ENCODE measurements around the gene FAM3D. TPM values are rescaled to one million over a fixed set of nuclear protein-coding genes. Genes with fewer than 3 reads are reported as not detected.

The FAM3D gene
- polyA plus RNA-seq, 1 donor (not counting 4 experiments of a cell fraction or from before 2014, with no cell fraction given), result not detected

DNA sequence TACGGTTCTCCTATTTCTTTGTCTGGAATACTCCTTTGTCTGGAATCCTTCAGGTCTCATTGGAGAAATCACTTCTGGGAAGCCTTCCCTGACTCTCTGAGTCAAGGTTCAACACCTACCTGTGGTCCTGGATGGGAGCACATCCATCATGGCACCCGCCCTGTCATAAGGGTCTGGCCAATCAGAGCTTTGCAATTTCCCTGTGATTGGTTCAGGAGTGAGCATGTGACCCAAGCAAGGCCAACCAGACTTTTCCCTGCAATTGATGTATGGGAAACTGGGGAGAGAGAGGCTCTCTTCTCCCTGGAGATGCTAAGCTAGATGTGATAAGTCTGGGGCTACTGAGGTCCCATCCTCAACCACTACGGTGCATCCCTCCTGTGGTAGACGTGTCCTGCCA lies 8.1 kb downstream of the FAM3D start:
- H3K4me3 ChIP-seq (ENCODE audit: control insufficient read depth in 2 of 3, extremely low read depth in 1 of 3, insufficient read depth in 2 of 3, low read depth in 1 of 3, low read length in 3 of 3), result no peak overlapping the region
- TF ChIP-seq EZH2 (IDR thresholded peaks at IDR 0.05; ENCODE audit: low read length), result no peak
- TF ChIP-seq, protein P1, sequence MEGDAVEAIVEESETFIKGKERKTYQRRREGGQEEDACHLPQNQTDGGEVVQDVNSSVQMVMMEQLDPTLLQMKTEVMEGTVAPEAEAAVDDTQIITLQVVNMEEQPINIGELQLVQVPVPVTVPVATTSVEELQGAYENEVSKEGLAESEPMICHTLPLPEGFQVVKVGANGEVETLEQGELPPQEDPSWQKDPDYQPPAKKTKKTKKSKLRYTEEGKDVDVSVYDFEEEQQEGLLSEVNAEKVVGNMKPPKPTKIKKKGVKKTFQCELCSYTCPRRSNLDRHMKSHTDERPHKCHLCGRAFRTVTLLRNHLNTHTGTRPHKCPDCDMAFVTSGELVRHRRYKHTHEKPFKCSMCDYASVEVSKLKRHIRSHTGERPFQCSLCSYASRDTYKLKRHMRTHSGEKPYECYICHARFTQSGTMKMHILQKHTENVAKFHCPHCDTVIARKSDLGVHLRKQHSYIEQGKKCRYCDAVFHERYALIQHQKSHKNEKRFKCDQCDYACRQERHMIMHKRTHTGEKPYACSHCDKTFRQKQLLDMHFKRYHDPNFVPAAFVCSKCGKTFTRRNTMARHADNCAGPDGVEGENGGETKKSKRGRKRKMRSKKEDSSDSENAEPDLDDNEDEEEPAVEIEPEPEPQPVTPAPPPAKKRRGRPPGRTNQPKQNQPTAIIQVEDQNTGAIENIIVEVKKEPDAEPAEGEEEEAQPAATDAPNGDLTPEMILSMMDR (optimal IDR thresholded peaks at IDR 0.05 in 1 of 3, IDR thresholded peaks at IDR 0.05 in 1 of 3, conservative IDR thresholded peaks at IDR 0.05 in 1 of 3; ENCODE audit: extremely low read depth in 1 of 3, insufficient read depth in 2 of 3, low read length in 3 of 3), result no peak
- no peaks in the 10 kb centered on the region for H3K4me1 ChIP-seq (ENCODE audit: control insufficient read depth, extremely low read depth, insufficient read depth, low read length)
- no peak overlapping the region for H3K4me2 ChIP-seq (ENCODE audit: control insufficient read depth, extremely low read depth, insufficient read depth, low read depth, low read length)
- H3K9me1 ChIP-seq (ENCODE audit: control insufficient read depth, extremely low read depth, insufficient read depth, low read length), result no peaks in the 10 kb centered on the region
- H3K27ac ChIP-seq (ENCODE audit: control insufficient read depth, insufficient read depth, low read length), result no peak overlapping the region
- no peak for DNase-seq (ENCODE audit: low read depth, low spot score)
- H3K36me3 ChIP-seq (ENCODE audit: control insufficient read depth in 2 of 2, extremely low read depth in 1 of 2, insufficient read depth in 2 of 2, low read length in 2 of 2), result no peaks in the 10 kb centered on the region
- H3K9ac ChIP-seq (ENCODE audit: control insufficient read depth, extremely low read depth, insufficient read depth, low read length), result no peak overlapping the region
- H3K79me2 ChIP-seq (ENCODE audit: control insufficient read depth, insufficient read depth, low read length), result no peaks in the 10 kb centered on the region
- H2AFZ ChIP-seq (ENCODE audit: control insufficient read depth, low read length), result no peak overlapping the region
- no peak for FAIRE-seq
- H3K27me3 ChIP-seq (ENCODE audit: control insufficient read depth, extremely low read depth, insufficient read depth, low read length), result no peaks in the 10 kb centered on the region
- H4K20me1 ChIP-seq (ENCODE audit: control insufficient read depth, extremely low read depth, insufficient read depth, low read length), result no peaks in the 10 kb centered on the region
- no peaks in the 10 kb centered on the region for H3K9me3 ChIP-seq (ENCODE audit: control insufficient read depth, low read depth, low read length)
- dilution Hi-C loops (cut with MboI; ENCODE audit: extremely low pct_ligation_motif_present, low sequenced_read_pairs), result no loop called here

DNA sequence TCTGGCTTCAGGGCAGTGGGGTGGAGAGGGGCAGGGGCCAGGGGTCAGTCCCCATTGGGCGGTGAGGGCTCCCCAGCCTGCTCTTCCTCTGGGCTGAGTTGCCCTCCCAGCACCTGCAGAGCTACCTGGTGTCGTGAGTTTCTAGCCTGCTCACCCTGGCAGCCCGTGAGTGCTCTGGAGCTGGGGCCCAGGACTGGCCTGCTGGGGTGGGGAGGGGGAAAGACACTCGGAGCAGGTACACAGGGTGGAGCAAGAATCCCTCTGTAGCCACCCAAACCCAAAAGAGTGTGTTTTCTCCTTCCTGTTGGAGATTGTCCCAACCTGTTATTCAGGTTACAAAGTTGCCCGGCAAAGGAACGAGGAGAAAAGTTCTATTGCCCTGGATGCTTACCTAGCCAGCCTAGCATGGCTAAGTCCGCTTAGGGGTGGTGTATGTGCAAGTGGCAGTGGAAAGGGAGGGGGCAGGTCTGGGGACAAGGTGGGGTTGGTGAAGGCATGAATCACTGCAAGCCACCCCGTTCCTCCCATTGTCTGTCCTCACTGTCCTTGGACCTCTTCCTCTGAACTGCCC lies 8.9 kb downstream of the FAM3D start:
- H3K4me1 ChIP-seq (ENCODE audit: control insufficient read depth, extremely low read depth, insufficient read depth, low read length), result no peaks in the 10 kb centered on the region
- H3K4me3 ChIP-seq (ENCODE audit: control insufficient read depth in 2 of 3, extremely low read depth in 1 of 3, insufficient read depth in 2 of 3, low read depth in 1 of 3, low read length in 3 of 3), result no peak overlapping the region
- no peaks in the 10 kb centered on the region for H3K36me3 ChIP-seq (ENCODE audit: control insufficient read depth in 2 of 2, extremely low read depth in 1 of 2, insufficient read depth in 2 of 2, low read length in 2 of 2)
- H3K4me2 ChIP-seq (ENCODE audit: control insufficient read depth, extremely low read depth, insufficient read depth, low read depth, low read length), result no peak overlapping the region
- TF ChIP-seq, protein P1 (optimal IDR thresholded peaks at IDR 0.05 in 1 of 3, IDR thresholded peaks at IDR 0.05 in 1 of 3, conservative IDR thresholded peaks at IDR 0.05 in 1 of 3; ENCODE audit: extremely low read depth in 1 of 3, insufficient read depth in 2 of 3, low read length in 3 of 3), result no peak
- no peak for TF ChIP-seq EZH2 (IDR thresholded peaks at IDR 0.05; ENCODE audit: low read length)
- no peaks in the 10 kb centered on the region for H3K9me1 ChIP-seq (ENCODE audit: control insufficient read depth, extremely low read depth, insufficient read depth, low read length)
- H3K27ac ChIP-seq (ENCODE audit: control insufficient read depth, insufficient read depth, low read length), result no peak overlapping the region
- no peak for DNase-seq (ENCODE audit: low read depth, low spot score)
- H2AFZ ChIP-seq (ENCODE audit: control insufficient read depth, low read length), result no peak overlapping the region
- no peaks in the 10 kb centered on the region for H4K20me1 ChIP-seq (ENCODE audit: control insufficient read depth, extremely low read depth, insufficient read depth, low read length)
- dilution Hi-C loops (cut with MboI; ENCODE audit: extremely low pct_ligation_motif_present, low sequenced_read_pairs), result no loop called here
- no peaks in the 10 kb centered on the region for H3K9me3 ChIP-seq (ENCODE audit: control insufficient read depth, low read depth, low read length)
- H3K27me3 ChIP-seq (ENCODE audit: control insufficient read depth, extremely low read depth, insufficient read depth, low read length), result no peaks in the 10 kb centered on the region
- no peak for FAIRE-seq
- H3K79me2 ChIP-seq (ENCODE audit: control insufficient read depth, insufficient read depth, low read length), result no peaks in the 10 kb centered on the region
- H3K9ac ChIP-seq (ENCODE audit: control insufficient read depth, extremely low read depth, insufficient read depth, low read length), result no peak overlapping the region

Measured in keratinocyte (primary cell).